Neural progenitor cell (in vitro differentiated cells): ENCODE results near the gene SNX14. TPM values are rescaled to one million over a fixed set of nuclear protein-coding genes. Genes with fewer than 3 reads are reported as not detected.

Source experiments
- DNase-seq: peaks from one replicate; pipeline ENCODE4 v3.0.0-alpha.2; 2016; ENCODE audit warnings: low spot score
- H2AFZ ChIP-seq: fragments of 200-600 bp; sonication (generic); replicated peaks from 2 replicates; pipeline ENCODE4 v1.6.1; 2016; ENCODE audit warnings: antibody characterized with exemption
- H3F3A ChIP-seq: fragments of 200-600 bp; sonication (generic); 2 replicates; pipeline ENCODE4 v1.6.1; 2016; ENCODE audit warnings: antibody characterized with exemption, low read depth
- H3K27ac ChIP-seq: fragments of 200-600 bp; sonication (generic); 2 replicates; pipeline ENCODE4 v1.5.1; 2016; ENCODE audit warnings: mild to moderate bottlenecking
- H3K27me3 ChIP-seq: fragments of 200-600 bp; sonication (generic); 2 replicates; pipeline ENCODE4 v1.6.1; 2016; ENCODE audit warnings: mild to moderate bottlenecking, moderate library complexity
- H3K36me3 ChIP-seq: fragments of 200-600 bp; sonication (generic); 2 replicates; pipeline ENCODE4 v1.5.1; 2016
- H3K4me1 ChIP-seq: fragments of 200-600 bp; sonication (generic); 2 replicates; pipeline ENCODE4 v1.6.1; 2016; ENCODE audit warnings: mixed run types
- H3K4me2 ChIP-seq: fragments of 200-600 bp; sonication (generic); 2 replicates; pipeline ENCODE4 v1.6.1; 2016
- H3K4me3 ChIP-seq: fragments of 200-600 bp; sonication (generic); 2 replicates; pipeline ENCODE4 v1.5.1; 2016
- H3K79me2 ChIP-seq: fragments of 200-600 bp; sonication (generic); 2 replicates; pipeline ENCODE4 v1.6.1; 2016; ENCODE audit warnings: low read depth
- H3K9ac ChIP-seq: fragments of 200-600 bp; sonication (generic); 2 replicates; pipeline ENCODE4 v1.6.1; 2016
- H3K9me3 ChIP-seq: fragments of 200-600 bp; sonication (generic); 2 replicates; pipeline ENCODE4 v1.5.1; 2016; ENCODE audit warnings: low read depth
- H4K20me1 ChIP-seq: fragments of 200-600 bp; sonication (generic); 2 replicates; pipeline ENCODE4 v1.6.1; 2016; ENCODE audit warnings: low read depth
- H3K27ac Mint-ChIP-seq: 3 replicates; pipeline ENCODE4 v1.8.0; 2021; ENCODE audit warnings: mixed read lengths
- H3K27me3 Mint-ChIP-seq: 2 replicates; pipeline ENCODE4 v1.8.0; 2022; ENCODE audit warnings: low read depth, mild to moderate bottlenecking, inconsistent platforms, moderate library complexity, mixed read lengths; ENCODE audit not compliant: insufficient read depth
- H3K36me3 Mint-ChIP-seq: 3 replicates; pipeline ENCODE4 v1.8.0; 2021; ENCODE audit warnings: mixed read lengths
- H3K4me1 Mint-ChIP-seq: 3 replicates; pipeline ENCODE4 v1.8.0; 2021; ENCODE audit warnings: mixed read lengths
- H3K4me3 Mint-ChIP-seq: 3 replicates; pipeline ENCODE4 v1.8.0; 2021; ENCODE audit warnings: mild to moderate bottlenecking, moderate library complexity, mixed read lengths
- H3K9me3 Mint-ChIP-seq: 3 replicates; pipeline ENCODE4 v1.8.0; 2020; ENCODE audit warnings: mixed read lengths
- CTCF ChIP-seq: fragments of 200-600 bp; sonication (generic); IDR thresholded peaks from 2 replicates; pipeline ENCODE4 v1.5.1; 2017; ENCODE audit warnings: antibody characterized with exemption, mild to moderate bottlenecking
- EZH2 ChIP-seq: fragments of 200-600 bp; sonication (generic); IDR thresholded peaks from 2 replicates; pipeline ENCODE4 v1.6.1; 2017; ENCODE audit warnings: antibody characterized with exemption, mild to moderate bottlenecking, moderate library complexity
- EZH2phosphoT487 ChIP-seq: fragments of 200-600 bp; sonication (generic); IDR thresholded peaks from 2 replicates; pipeline ENCODE4 v1.6.1; 2017; ENCODE audit warnings: antibody characterized with exemption
- total RNA-seq: library from RNA; depleted of rRNA; stranded (reverse); fragments of >200 nt; gene quantifications from 2 replicates; pipeline ENCODE4 v1.2.3, GENCODE V29; 2015; ENCODE audit warnings: low replicate concordance

SNX14 gene
- total RNA-seq, 1 donor from 2014 or later = 95.2 TPM

DNA sequence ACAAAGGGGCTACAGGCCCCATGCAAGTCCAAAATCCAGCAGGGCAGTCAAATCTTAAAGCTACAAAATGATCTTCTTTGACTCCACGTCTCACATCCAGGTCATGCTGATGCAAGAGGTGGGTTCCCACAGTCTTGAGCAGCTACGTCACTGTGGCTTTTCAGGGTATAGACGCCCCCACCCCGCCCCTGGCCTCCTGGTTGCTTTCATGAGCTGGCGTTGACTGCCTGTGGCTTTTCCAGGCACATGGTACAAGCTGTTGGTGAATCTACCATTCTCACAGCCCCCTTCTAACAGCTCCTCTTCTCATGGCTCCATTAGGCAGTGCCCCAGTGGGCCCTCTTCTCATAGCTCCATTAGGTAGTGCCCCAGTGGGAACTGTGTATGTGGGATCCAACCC lies 96.8 kb downstream of the SNX14 start:
- DNase-seq = no peak
- Mint-ChIP-seq H3K4me1 (no peaks in the 10 kb centered on the region), H3K27me3 (peaks cover 4% of the 10 kb centered on the region), H3K4me3 (no peak overlapping the region), H3K27ac (no peak overlapping the region), H3K9me3 (peaks cover 15% of the 10 kb centered on the region), H3K36me3 (peaks cover 15% of the 10 kb centered on the region)
- H3K4me1 ChIP-seq = no peaks in the 10 kb centered on the region
- no peak overlapping the region for H2AFZ ChIP-seq
- H3K9me3 ChIP-seq = peaks cover 4% of the 10 kb centered on the region
- H3K9ac ChIP-seq = no peak overlapping the region
- H3K27ac ChIP-seq = no peak overlapping the region
- H3K4me2 ChIP-seq = no peak overlapping the region
- no peaks in the 10 kb centered on the region for H3K79me2 ChIP-seq
- no peaks in the 10 kb centered on the region for H3F3A ChIP-seq
- TF ChIP-seq CTCF (no peak), EZH2phosphoT487 (no peak), EZH2 (no peak)
- no peaks in the 10 kb centered on the region for H3K36me3 ChIP-seq
- no peaks in the 10 kb centered on the region for H4K20me1 ChIP-seq
- no peaks in the 10 kb centered on the region for H3K27me3 ChIP-seq
- no peak overlapping the region for H3K4me3 ChIP-seq

DNA sequence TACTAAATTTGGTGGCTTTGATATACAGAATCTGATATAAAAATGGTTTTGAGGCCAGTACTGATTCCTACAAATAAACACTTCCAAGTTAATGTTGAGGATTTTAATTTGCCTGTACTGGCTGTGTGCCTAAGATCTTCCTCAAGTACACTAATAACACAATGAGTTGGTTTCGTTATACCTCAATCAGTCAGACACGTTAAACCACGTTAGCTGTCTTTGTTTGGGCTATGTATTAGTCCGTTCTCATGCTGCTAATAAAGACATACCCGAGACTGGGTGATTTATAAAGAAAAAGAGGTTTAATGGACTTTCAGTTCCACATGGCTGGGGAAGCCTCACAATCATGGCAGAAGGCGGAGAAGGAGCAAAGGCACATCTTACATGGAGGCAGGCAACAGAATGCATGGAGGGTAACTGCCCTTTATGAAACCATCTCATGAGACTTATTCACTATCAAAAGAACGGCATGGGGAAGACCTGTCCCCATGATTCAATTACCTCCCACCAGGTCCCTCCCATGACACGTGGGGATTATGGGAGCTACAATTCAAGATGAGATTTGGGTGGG lies 97.6 kb downstream of the SNX14 start:
- Histone ChIP-seq H3K9me3 (peaks cover 4% of the 10 kb centered on the region), H3F3A (no peaks in the 10 kb centered on the region), H3K27me3 (no peaks in the 10 kb centered on the region), H3K4me1 (no peaks in the 10 kb centered on the region), H3K79me2 (no peaks in the 10 kb centered on the region), H3K4me2 (no peak overlapping the region), H2AFZ (no peak overlapping the region), H4K20me1 (no peaks in the 10 kb centered on the region), H3K27ac (no peak overlapping the region), H3K36me3 (no peaks in the 10 kb centered on the region), H3K9ac (no peak overlapping the region), H3K4me3 (no peak overlapping the region)
- H3K9me3 Mint-ChIP-seq = peaks cover 15% of the 10 kb centered on the region
- H3K4me1 Mint-ChIP-seq = no peaks in the 10 kb centered on the region
- peaks cover 13% of the 10 kb centered on the region for H3K36me3 Mint-ChIP-seq
- TF ChIP-seq EZH2 = no peak
- no peak for TF ChIP-seq EZH2phosphoT487
- H3K27me3 Mint-ChIP-seq = peaks cover 4% of the 10 kb centered on the region
- no peak overlapping the region for H3K27ac Mint-ChIP-seq
- H3K4me3 Mint-ChIP-seq = no peak overlapping the region
- no peak for DNase-seq

DNA sequence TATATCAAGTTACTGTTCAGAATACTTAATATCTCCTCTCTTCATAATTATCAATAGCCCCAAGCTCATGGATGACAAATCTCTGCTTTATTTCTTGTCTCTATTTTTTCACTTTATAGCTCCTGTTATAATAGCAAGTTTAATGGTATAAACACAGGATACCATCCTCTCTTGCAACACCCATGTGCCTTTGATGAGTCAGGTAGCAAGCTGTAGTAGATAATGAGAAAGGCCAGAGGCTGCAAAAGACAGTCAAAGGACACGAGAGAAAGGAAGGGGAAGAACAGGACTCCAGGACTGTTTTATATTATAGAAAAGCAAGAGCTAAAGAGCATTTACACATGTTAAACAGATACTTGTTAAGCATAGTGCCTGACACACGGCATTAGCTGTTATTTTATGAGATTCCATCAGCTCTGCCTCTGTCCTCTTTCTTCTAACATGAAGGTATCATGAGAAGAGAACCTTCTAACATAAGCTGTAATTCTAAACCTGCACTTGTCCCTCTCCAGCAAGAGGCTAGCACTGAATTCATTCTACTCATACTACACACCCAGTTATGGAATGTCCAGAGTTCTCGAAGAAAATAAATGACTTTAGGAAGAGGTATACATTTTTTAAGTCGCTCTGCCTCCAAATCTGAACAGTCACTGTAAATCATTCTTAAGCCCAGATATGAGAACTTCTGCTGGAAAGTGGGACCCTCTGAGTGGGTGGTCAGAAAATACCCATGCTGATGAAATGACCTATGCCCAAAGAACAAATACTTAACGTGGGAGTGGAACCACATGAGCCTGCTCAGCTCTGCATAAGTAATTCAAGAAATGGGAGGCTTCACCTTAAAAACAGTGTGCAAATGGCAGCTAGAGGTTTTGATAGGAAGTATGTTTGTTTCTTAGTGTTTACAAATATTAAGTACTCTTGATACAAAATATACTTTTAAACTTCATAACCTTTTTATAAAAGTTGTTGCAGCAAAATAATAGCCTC lies 98.8 kb downstream of the SNX14 start:
- Histone ChIP-seq H3K4me1 (no peaks in the 10 kb centered on the region), H3K36me3 (no peaks in the 10 kb centered on the region), H3K4me3 (no peak overlapping the region), H2AFZ (no peak overlapping the region), H3K27ac (no peak overlapping the region), H4K20me1 (no peaks in the 10 kb centered on the region), H3F3A (no peaks in the 10 kb centered on the region), H3K4me2 (no peak overlapping the region), H3K79me2 (no peaks in the 10 kb centered on the region), H3K27me3 (no peaks in the 10 kb centered on the region), H3K9me3 (peaks cover 4% of the 10 kb centered on the region), H3K9ac (no peak overlapping the region)
- peaks cover 4% of the 10 kb centered on the region for H3K27me3 Mint-ChIP-seq
- peaks cover 9% of the 10 kb centered on the region for H3K36me3 Mint-ChIP-seq
- DNase-seq = no peak
- H3K27ac Mint-ChIP-seq = no peak overlapping the region
- H3K4me3 Mint-ChIP-seq = no peak overlapping the region
- H3K9me3 Mint-ChIP-seq = peaks cover 15% of the 10 kb centered on the region
- H3K4me1 Mint-ChIP-seq = no peaks in the 10 kb centered on the region
- TF ChIP-seq EZH2phosphoT487 (no peak), EZH2 (no peak), CTCF (no peak)

DNA sequence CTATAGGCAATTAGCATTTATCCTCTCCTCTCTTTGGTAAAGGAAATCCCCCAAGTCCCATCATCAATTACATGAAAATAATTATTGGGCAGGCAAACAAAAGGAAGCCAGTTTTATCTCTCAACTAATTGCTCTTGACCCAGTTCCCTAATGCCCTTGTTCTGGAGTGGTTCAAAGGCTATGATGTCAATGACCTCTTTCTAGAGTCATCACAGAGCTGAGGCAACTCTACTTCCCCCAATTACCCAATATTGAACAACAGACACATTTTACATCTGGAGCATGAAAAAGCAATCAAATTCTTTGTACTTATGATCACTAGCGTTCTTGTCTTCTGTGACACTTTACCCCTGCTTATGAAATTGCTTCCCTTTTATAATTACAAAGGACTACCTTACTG lies 100.3 kb downstream of the SNX14 start:
- H3K4me3 Mint-ChIP-seq = no peak overlapping the region

More for the DNA sequence above, 100.3 kb downstream of the SNX14 start:
- Histone ChIP-seq H3K27ac (no peak overlapping the region), H3K4me2 (no peak overlapping the region), H3K27me3 (no peaks in the 10 kb centered on the region), H2AFZ (no peak overlapping the region), H3K9me3 (peaks cover 4% of the 10 kb centered on the region), H3F3A (no peaks in the 10 kb centered on the region), H3K9ac (no peak overlapping the region), H3K4me3 (no peak overlapping the region), H3K4me1 (no peaks in the 10 kb centered on the region), H3K36me3 (no peaks in the 10 kb centered on the region), H4K20me1 (no peaks in the 10 kb centered on the region), H3K79me2 (no peaks in the 10 kb centered on the region)
- H3K4me1 Mint-ChIP-seq = no peaks in the 10 kb centered on the region
- peaks cover 4% of the 10 kb centered on the region for H3K27me3 Mint-ChIP-seq
- H3K36me3 Mint-ChIP-seq = peaks cover 9% of the 10 kb centered on the region
- no peak overlapping the region for H3K27ac Mint-ChIP-seq
- no peak for TF ChIP-seq EZH2
- TF ChIP-seq EZH2phosphoT487 = no peak
- no peak for TF ChIP-seq CTCF
- H3K9me3 Mint-ChIP-seq = peaks cover 15% of the 10 kb centered on the region
- DNase-seq = no peak
